Stimulated activated CD4-positive, alpha-beta T cell treated with anti-CD3 and anti-CD28 coated beads, Interleukin-12 subunit alpha, Interleukin-12 subunit beta, amount 100 ng/mL, for 48 hours (primary cell): ENCODE data around the gene PPIL1.
"Not testable (repeated sequence)": the region's sequence is repeated elsewhere in the genome, so short reads cannot be mapped to it uniquely, and the experiment has no call there.

Experiments
- DNase-seq, 3 donors: peaks; one replicate each; pipeline ENCODE4 v3.0.0-alpha.2; 2020; ENCODE audit warnings: low read depth in 2 of 3, low spot score in 1 of 3

The PPIL1 gene

GRCh38 chr6:36817176-36817817 lies 57.3 kb downstream of the PPIL1 start:
- DNase-seq = no peak

GRCh38 chr6:36815962-36816735 lies 58.5 kb downstream of the PPIL1 start:
- DNase-seq = no peak

- no peak for DNase-seq
These were observed 60.4 kb downstream of the PPIL1 start for GRCh38 chr6:36814249-36814648.

GRCh38 chr6:36813526-36813925 lies 61.1 kb downstream of the PPIL1 start:
- no peak for DNase-seq

GRCh38 chr6:36813047-36813446 lies 61.6 kb downstream of the PPIL1 start:
- DNase-seq = not testable (repeated sequence)

- DNase-seq = no peak
These were observed 64.4 kb downstream of the PPIL1 start for GRCh38 chr6:36809941-36810803.

GRCh38 chr6:36809156-36809555 lies 65.4 kb downstream of the PPIL1 start:
- DNase-seq = no peak

- no peak for DNase-seq
These were observed 66.0 kb downstream of the PPIL1 start for GRCh38 chr6:36808634-36809033.

GRCh38 chr6:36807750-36808149 lies 66.9 kb downstream of the PPIL1 start:
- DNase-seq = no peak

GRCh38 chr6:36807143-36807542 lies 67.5 kb downstream of the PPIL1 start:
- no peak for DNase-seq

GRCh38 chr6:36805917-36806316 lies 68.7 kb downstream of the PPIL1 start:
- DNase-seq = no peak

- DNase-seq = no peak
These were observed 69.4 kb downstream of the PPIL1 start for GRCh38 chr6:36805096-36805797.
